SHP77 treated with DMSO at 0.1 percent for 48 hours (cell line): Measurements from ENCODE around the gene SPINK13.
"Not testable (repeated sequence)": the region's sequence is repeated elsewhere in the genome, so short reads cannot be mapped to it uniquely, and the experiment has no call there.

Experiments used
- DNase-seq: peaks from one replicate; lab custom pipeline; 2025; lab: John Stamatoyannopoulos, UW

Gene SPINK13

DNA sequence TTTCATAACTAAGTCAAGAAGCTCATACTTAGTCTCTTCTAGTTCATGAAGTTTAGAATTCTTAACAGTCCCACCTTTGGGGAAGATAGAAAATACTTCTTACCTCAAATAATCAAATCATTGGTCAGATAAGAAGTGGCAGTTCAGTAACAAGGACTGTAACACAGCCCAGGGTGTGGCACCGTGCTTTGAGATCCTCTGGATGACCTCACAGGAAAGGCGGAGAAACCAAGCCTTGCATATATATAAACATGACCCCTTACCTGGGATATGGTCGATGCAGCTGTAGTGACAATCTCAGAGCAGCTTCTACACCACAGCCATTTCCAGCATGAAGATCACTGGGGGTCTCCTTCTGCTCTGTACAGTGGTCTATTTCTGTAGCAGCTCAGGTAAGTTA is 43.6 kb downstream of the SPINK13 start, which contains the start of gene SPINK7:
Gene SPINK7, plus strand, starts transcription at position 271 of the 400 bp plus-strand sequence. Its CDS starts 61 bp downstream, at position 332.
- DNase-seq = no peak

DNA sequence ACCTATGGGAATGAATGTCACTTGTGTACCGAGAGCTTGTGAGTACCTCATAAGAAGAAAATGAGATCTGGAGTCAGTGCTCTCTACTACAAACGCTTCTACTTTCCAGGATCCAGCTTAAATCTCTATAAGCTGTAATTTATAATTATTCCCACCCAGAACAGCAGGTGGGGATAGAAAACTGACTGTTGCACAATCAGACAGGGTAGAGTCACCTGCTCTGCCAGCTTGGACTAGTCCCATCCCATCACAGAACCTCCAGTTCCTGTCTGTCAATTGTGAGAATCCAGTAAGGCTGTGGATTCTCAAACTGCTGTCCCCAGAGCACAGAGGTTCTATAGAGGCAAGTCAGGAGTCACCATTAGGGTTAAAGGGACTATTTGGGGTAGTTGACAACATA is 45.6 kb downstream of the SPINK13 start:
- no peak for DNase-seq

DNA sequence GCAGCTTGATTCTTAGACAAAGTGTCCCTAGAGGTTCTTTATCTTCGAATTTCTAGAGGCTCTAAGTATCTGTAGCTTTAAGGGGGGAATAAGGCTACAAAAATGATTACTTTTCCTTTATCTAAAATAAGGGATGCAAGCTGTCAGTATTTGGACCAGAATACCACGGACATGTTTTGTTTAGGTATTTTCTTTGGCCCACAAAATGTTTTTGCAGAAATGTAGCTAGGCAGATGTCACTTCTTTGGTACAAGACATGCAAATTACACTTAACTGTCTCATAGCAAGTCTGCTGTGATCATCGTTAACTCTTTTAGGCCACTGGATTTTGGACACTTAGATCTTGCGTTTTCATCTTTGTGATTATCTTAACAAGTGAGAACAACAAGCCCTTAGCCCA is 46.1 kb downstream of the SPINK13 start:
- DNase-seq = no peak

DNA sequence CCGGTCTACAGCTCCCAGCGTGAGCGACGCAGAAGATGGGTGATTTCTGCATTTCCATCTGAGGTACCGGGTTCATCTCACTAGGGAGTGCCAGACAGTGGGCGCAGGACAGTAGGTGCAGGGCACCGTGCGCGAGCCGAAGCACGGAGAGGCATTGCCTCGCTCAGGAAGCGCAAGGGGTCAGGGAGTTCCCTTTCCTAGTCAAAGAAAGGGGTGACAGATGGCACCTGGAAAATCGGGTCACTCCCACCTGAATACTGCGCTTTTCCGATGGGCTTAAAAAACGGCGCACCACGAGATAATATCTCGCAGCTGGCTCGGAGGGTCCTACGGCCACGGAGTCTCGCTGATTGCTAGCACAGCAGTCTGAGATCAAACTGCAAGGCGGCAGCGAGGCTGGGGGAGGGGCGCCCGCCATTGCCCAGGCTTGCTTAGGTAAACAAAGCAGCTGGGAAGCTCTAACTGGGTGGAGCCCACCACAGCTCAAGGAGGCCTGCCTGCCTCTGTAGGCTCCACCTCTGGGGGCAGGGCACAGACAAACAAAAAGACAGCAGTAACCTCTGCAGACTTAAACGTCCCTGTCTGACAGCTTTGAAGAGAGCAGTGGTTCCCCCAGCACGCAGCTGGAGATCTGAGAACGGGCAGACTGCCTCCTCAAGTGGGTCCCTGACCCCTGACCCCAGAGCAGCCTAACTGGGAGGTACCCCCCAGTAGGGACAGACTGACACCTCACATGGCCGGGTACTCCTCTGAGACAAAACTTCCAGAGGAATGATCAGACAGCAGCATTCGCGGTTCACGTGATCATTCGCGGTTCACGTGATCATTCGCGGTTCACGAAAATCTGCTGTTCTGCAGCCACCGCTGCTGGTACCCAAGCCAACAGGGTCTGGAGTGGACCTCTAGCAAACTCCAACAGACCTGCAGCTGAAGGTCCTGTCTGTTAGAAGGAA is 51.7 kb downstream of the SPINK13 start:
- not testable (repeated sequence) for DNase-seq

DNA sequence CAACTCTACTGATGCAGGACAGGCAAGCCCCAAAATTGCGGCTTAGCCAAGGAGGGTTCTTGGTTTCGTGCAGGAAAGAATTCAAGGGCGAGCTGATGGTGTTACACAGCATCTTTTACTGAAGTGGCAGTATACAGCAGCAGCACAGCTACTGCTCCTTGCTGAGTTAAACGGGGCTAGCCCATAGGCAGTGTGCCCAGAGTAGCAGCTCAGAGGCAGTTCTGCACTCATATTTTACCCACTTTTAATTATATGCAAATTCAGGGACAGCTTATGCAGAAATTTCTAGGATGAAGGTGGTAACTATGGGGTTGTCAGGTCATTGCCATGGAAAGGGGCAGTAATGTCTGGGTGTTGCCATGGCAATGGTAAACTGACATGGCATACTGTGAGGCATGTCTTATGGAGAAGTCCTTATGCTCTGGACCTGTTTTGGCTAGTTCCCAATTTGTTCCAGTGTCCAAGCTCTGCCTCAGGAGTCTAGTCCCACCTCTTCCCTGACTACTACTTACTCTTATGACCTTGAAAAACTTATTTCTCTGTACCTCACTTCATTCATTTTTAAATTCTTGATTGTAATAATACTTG is 64.8 kb downstream of the SPINK13 start:
- DNase-seq = no peak

DNA sequence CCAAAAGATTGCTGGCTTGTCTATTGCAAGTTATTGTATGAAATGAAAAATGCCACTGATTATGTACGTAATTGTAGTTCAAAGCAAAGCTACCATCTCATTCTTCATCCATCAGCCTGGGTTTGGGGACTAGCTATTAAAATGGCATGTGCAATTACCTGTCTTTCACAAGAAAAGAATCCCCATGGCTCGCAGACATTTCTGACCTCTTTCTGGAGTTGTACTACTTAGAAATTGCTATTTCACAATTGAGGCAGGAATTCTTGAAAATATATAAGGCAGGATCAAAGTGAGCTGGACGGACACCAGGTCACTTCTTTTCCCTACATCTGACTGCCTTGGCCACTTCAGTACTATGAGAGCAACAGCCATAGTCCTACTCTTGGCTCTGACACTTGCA is 66.7 kb downstream of the SPINK13 start, which contains the start of gene SPINK9:
Gene SPINK9, plus strand, starts transcription at position 301 of the 400 bp plus-strand sequence. Its CDS starts 55 bp downstream, at position 356.
- no peak for DNase-seq
